Left ventricle myocardium inferior (tissue), 1 donor: ENCODE data around the gene SEPTIN1. TPM values are rescaled to one million over a fixed set of nuclear protein-coding genes. Genes with fewer than 3 reads are reported as not detected.

Experiments used
- DNase-seq: peaks from one replicate; pipeline ENCODE4 v3.0.0-alpha.2; 2020
- H3K27ac ChIP-seq: fragments of 200-600 bp; replicated peaks from 2 replicates; pipeline ENCODE4 v1.8.0; 2021
- H3K27me3 ChIP-seq: fragments of 200-600 bp; 2 replicates; pipeline ENCODE4 v1.8.0; 2021; ENCODE audit warnings: low read depth
- H3K36me3 ChIP-seq: fragments of 200-600 bp; 2 replicates; pipeline ENCODE4 v1.8.0; 2021
- H3K4me1 ChIP-seq: fragments of 200-600 bp; 2 replicates; pipeline ENCODE4 v1.8.0; 2021
- H3K4me3 ChIP-seq: fragments of 200-600 bp; 2 replicates; pipeline ENCODE4 v1.8.0; 2021; ENCODE audit warnings: mild to moderate bottlenecking, moderate library complexity
- H3K9me3 ChIP-seq: fragments of 200-600 bp; replicated peaks from 2 replicates; pipeline ENCODE4 v1.8.0; 2021
- intact Hi-C: fragments of 100-400 bp; cut with micrococcal nuclease; formaldehyde crosslinking; loops from one replicate; pipeline ENCODE4 v1.11.0; 2022
- total RNA-seq: library from RNA; stranded (reverse); fragmentation: NEBNext Ultra II Directional; extraction: Animal tissue kit (Norgen Biotek cat#: 25700); gene quantifications from one replicate; pipeline ENCODE4 v1.2.1, GENCODE V29; 2021
- TF ChIP-seq, protein P1 (sequence below): fragments of 200-600 bp; IDR thresholded peaks from 2 replicates; pipeline ENCODE4 v1.8.0; 2021; ENCODE audit warnings: antibody characterized with exemption, mild to moderate bottlenecking, borderline replicate concordance
- donor health status: DM: no; HTN: yes; CAD: no; lungs with severe emphysema.

SEPTIN1 gene
- total RNA-seq, 1 donor from 2014 or later: 1.3 TPM

- DNase-seq: no peak
Observed at GRCh38 chr16:30357715-30358576, 24.4 kb downstream of the SEPTIN1 start.

DNA sequence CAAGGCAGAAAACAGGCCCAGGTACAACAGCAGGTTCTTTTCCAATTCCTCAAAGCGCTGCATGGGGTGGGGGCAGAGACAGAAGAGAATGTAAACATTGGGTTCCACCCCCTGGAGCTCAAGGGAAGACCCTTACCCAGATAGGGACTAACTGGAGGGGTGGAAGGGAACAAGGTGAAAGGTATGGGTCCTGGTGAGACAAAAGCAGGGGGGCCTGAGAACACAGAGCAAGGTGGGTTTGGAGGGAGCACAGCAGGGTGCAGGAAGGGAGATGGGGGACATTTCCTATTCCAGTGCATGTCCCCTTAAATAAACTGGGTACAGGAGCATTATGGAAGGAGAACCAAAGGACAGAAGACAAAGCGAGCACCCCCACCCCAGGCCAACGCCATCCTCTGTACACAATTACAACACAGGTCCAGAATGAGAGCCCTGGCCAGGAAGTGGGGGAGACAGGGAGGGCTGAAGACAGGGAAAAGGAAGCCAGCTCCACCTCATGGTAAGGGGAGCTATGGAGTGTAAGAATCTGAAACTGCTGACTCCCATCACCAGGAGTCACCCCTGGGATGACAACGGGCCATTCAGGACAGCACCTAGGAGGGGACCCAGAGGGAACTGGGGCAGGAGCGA is 25.2 kb downstream of the SEPTIN1 start:
- DNase-seq: no peak
- H3K27ac ChIP-seq: no peak overlapping the region
- no peaks in the 10 kb centered on the region for H3K9me3 ChIP-seq
- H3K36me3 ChIP-seq: peaks cover 49% of the 10 kb centered on the region
- TF ChIP-seq, protein P1, sequence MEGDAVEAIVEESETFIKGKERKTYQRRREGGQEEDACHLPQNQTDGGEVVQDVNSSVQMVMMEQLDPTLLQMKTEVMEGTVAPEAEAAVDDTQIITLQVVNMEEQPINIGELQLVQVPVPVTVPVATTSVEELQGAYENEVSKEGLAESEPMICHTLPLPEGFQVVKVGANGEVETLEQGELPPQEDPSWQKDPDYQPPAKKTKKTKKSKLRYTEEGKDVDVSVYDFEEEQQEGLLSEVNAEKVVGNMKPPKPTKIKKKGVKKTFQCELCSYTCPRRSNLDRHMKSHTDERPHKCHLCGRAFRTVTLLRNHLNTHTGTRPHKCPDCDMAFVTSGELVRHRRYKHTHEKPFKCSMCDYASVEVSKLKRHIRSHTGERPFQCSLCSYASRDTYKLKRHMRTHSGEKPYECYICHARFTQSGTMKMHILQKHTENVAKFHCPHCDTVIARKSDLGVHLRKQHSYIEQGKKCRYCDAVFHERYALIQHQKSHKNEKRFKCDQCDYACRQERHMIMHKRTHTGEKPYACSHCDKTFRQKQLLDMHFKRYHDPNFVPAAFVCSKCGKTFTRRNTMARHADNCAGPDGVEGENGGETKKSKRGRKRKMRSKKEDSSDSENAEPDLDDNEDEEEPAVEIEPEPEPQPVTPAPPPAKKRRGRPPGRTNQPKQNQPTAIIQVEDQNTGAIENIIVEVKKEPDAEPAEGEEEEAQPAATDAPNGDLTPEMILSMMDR: no peak
- no peak overlapping the region for H3K4me3 ChIP-seq
- intact Hi-C loops: no loop called here
- H3K4me1 ChIP-seq: peaks cover 45% of the 10 kb centered on the region
- no peaks in the 10 kb centered on the region for H3K27me3 ChIP-seq

More at GRCh38 chr16:30357715-30358576, 24.4 kb downstream of the SEPTIN1 start:
- no peaks in the 10 kb centered on the region for H3K9me3 ChIP-seq
- intact Hi-C loops: no loop called here
- no peak overlapping the region for H3K4me3 ChIP-seq
- TF ChIP-seq, protein P1: no peak
- H3K4me1 ChIP-seq: peaks cover 38% of the 10 kb centered on the region
- H3K36me3 ChIP-seq: peaks cover 49% of the 10 kb centered on the region
- H3K27ac ChIP-seq: no peak overlapping the region
- H3K27me3 ChIP-seq: no peaks in the 10 kb centered on the region

DNA sequence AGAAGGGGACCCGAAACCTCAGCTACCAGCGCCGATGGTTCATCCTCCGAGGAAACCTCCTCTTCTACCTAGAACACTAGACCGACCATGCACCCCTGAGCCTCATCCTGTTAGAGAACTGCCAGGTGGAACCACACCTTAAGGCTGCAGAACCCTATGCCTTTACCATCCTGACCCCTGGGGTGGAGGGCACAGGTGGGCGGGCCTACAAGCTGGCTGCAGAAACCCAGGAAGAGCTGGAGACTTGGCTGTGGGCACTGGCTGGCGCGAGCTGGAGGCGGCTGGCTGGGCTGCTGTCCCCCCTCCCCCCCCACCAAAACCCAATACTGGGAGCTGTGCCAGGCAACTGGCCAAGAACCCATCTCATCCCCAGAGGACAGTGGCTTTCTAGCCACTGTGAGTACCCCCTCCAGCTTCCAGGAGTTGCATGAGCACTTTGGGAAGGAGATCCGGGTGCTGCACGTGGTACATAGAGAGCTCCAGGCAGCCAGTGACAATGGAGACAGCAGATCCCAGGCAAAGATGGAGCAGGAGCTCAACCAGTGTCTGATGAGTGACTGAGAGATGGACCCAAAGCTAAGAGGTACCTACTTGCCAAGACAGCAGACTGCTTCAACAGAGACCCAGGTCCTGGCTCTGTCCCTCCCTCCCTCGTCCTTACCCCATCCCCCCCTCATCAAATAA is 25.8 kb downstream of the SEPTIN1 start:
- DNase-seq: no peak
- intact Hi-C loops: no loop called here
- no peaks in the 10 kb centered on the region for H3K27me3 ChIP-seq
- H3K4me1 ChIP-seq: peaks cover 52% of the 10 kb centered on the region
- peak overlapping the region; percentile 95 for H3K27ac ChIP-seq
- H3K36me3 ChIP-seq: peaks cover 53% of the 10 kb centered on the region
- no peaks in the 10 kb centered on the region for H3K9me3 ChIP-seq
- TF ChIP-seq, protein P1: no peak
- peak overlapping the region; percentile 93 for H3K4me3 ChIP-seq

- Histone ChIP-seq H3K27me3 (no peaks in the 10 kb centered on the region), H3K36me3 (peaks cover 59% of the 10 kb centered on the region), H3K9me3 (no peaks in the 10 kb centered on the region), H3K27ac (peak overlapping the region; percentile 95), H3K4me1 (peaks cover 57% of the 10 kb centered on the region), H3K4me3 (peak overlapping the region; percentile 93)
- intact Hi-C loops: no loop called here
- TF ChIP-seq, protein P1: no peak
- no peak for DNase-seq
Observed at GRCh38 chr16:30355954-30356308, 26.4 kb downstream of the SEPTIN1 start.

DNA sequence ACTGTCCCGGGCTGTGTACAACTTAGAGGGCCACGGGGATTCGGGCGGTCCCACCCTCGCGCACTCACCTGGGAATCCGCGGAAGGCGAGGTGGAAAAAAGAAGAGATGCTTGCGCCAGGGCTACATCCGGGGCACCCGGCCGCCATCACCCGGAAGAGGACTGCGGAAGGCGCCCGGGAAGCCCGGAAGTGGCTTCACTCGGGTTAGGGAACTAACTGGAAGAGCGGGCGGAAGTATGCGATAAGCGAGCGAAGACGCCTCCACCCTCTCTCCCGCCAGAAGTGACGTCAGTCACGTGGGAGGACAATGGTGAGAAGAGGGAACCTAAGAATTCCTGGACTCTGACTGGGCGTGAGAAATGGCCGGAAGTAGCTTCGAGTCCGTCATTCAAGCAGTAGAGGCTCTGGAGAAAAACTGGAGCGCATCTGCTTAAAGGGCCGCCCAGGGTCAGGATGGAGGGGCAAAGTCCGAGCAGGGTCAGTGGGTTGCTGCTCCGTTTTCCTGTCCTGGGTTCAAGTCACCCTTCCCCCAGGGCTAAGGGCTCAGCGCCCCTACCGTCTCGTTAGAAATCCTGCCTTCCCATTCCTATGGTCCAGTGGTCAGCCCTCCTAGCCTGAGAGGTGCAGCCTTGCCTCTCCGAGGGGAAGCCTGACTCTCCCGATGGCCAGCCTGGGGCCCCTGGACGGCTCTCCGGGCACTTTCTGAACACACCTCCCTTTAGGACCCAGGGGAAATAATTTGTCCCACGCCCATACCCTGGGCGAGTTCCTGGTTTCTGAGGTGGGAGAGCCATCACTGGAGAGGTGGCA is 27.0 kb downstream of the SEPTIN1 start, which contains the start of gene CD2BP2:
Gene CD2BP2, minus strand, starts transcription at position 165 of the 810 bp plus-strand sequence. CDS start 627 bp downstream, outside the sequence.
- Histone ChIP-seq H3K9me3 (no peaks in the 10 kb centered on the region), H3K27ac (peak within 1 kb of the TSS; percentile 95), H3K4me1 (peaks cover 57% of the 10 kb centered on the region), H3K27me3 (no peaks in the 10 kb centered on the region), H3K36me3 (peaks cover 65% of the 10 kb centered on the region), H3K4me3 (peak within 1 kb of the TSS; percentile 93)
- TF ChIP-seq, protein P1: no peak
- peak; percentile 95 for DNase-seq
- intact Hi-C loops: no loop called here
